A673 (cell line): ENCODE data around the gene CATSPERD. TPM values are rescaled to one million over a fixed set of nuclear protein-coding genes. Genes with fewer than 3 reads are reported as not detected.

Experiments used
- BruUV-seq: library from RNA; stranded (reverse); fragments of 400-500 nt; replicated peaks from 2 replicates; lab custom pipeline; 2021; lab: Mats Ljungman, UMichigan
- CTCF ChIA-PET: fragments of 300-600 bp; sonication (Branson Sonifier 250); formaldehyde crosslinking; loops from one replicate; lab custom pipeline; 2022; ENCODE audit warnings: antibody characterized with exemption; lab: Charles Lee
- POLR2A ChIA-PET: fragments of 300-600 bp; sonication (Branson Sonifier 250); formaldehyde crosslinking; loops from one replicate; lab custom pipeline; 2022; ENCODE audit warnings: antibody characterized with exemption; ENCODE audit not compliant: low non-redundant PET; lab: Charles Lee
- DNase-seq: peaks from one replicate; pipeline ENCODE4 v3.0.0-alpha.2; 2015; ENCODE audit warnings: low spot score
- H3K27ac ChIP-seq: fragments of 200-600 bp; sonication (generic); 2 replicates; pipeline ENCODE4 v1.5.1; 2016; ENCODE audit warnings: mixed run types, low read depth, mild to moderate bottlenecking, mixed read lengths, antibody characterized with exemption, low read length; ENCODE audit not compliant: poor library complexity, severe bottlenecking
- H3K27me3 ChIP-seq: fragments of 200-600 bp; sonication (generic); replicated peaks from 2 replicates; pipeline ENCODE4 v1.6.1; 2017; ENCODE audit warnings: mixed run types, low read depth, mild to moderate bottlenecking, mixed read lengths, antibody characterized with exemption, low read length; ENCODE audit not compliant: insufficient read depth, poor library complexity
- H3K36me3 ChIP-seq: fragments of 200-600 bp; sonication (generic); 2 replicates; pipeline ENCODE4 v1.6.1; 2016; ENCODE audit warnings: mixed run types, mild to moderate bottlenecking, mixed read lengths, antibody characterized with exemption, low read length; ENCODE audit not compliant: insufficient read depth, poor library complexity, severe bottlenecking
- H3K4me1 ChIP-seq: fragments of 200-600 bp; sonication (generic); 2 replicates; pipeline ENCODE4 v1.6.1; 2017; ENCODE audit warnings: mixed run types, mild to moderate bottlenecking, mixed read lengths, antibody characterized with exemption, low read length; ENCODE audit not compliant: insufficient read depth, poor library complexity, severe bottlenecking
- H3K4me3 ChIP-seq: fragments of 200-600 bp; sonication (generic); 2 replicates; pipeline ENCODE4 v1.5.1; 2016; ENCODE audit warnings: low read depth, mixed run types, mild to moderate bottlenecking, mixed read lengths, low read length; ENCODE audit not compliant: poor library complexity, severe bottlenecking
- H3K9me3 ChIP-seq: fragments of 200-600 bp; sonication (generic); 2 replicates; pipeline ENCODE4 v1.6.1; 2016; ENCODE audit warnings: mixed run types, low read depth, mild to moderate bottlenecking, mixed read lengths, antibody characterized with exemption, low read length; ENCODE audit not compliant: poor library complexity, severe bottlenecking
- EZH2 ChIP-seq: fragments of 200-600 bp; sonication (generic); IDR thresholded peaks from 2 replicates; pipeline ENCODE4 v1.6.1; 2017; ENCODE audit warnings: borderline replicate concordance, low read depth, mild to moderate bottlenecking, mixed read lengths, antibody characterized with exemption, low read length; ENCODE audit not compliant: poor library complexity, severe bottlenecking
- intact Hi-C: fragments of 100-400 bp; cut with micrococcal nuclease; formaldehyde crosslinking; loops from one replicate; pipeline ENCODE4 v1.10.0; 2022; ENCODE audit not compliant: unreplicated experiment
- total RNA-seq: library from RNA; stranded (reverse); gene quantifications from 2 replicates; pipeline ENCODE4 v1.2.3, GENCODE V29; 2021
- TF ChIP-seq, protein P1 (sequence below): fragments of 300-800, 200-600 bp; sonication (generic); conservative IDR thresholded peaks from 2 replicates; pipeline ENCODE4 v1.5.1; 2017; ENCODE audit warnings: low read depth, mild to moderate bottlenecking, antibody characterized with exemption, low read length, moderate library complexity, mixed read lengths

Gene CATSPERD
- total RNA-seq, 1 experiment from 2014 or later = not detected

DNA sequence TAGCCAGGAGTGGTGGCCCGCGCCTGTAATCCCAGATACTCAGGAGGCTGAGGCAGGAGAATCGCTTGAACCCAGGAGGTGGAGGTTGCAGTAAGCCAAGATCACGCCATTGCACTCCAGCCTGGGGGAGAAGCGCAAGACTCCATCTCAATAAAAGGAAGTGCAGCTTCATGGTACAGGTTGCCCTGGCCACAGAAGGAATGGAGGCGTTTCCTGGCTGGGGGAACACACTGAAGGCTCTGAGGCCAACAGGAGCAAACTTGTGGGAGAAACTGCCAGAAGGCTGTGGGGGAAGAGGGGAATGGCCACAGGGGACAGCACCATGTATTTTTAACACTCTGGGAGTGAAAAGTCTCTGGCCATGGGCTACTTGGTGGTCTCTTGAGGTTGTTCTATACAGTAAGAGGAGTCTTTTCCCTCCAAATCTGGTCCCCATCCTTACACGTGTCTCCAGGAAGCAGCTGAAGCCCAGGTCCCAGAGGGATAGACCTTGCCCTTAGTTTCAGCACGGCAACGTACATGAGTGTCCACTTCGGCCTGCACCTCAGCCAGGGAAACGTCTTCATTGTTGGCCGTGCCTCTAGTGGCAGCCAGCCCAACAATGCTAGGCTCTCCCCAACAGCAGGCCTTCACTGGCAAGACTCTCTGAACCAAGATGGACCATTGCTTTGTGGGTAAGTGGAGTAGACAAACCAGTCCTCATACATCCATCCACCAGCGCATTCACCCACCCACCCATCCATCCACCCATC, 47.6 kb upstream of the CATSPERD start:
- CTCF ChIA-PET = no interaction called here
- no peaks in the 10 kb centered on the region for H3K27me3 ChIP-seq
- no peak overlapping the region for H3K27ac ChIP-seq
- POLR2A ChIA-PET = no interaction called here
- BruUV-seq = no TSS peak
- no peaks in the 10 kb centered on the region for H3K9me3 ChIP-seq
- TF ChIP-seq EZH2 = no peak
- TF ChIP-seq, protein P1, sequence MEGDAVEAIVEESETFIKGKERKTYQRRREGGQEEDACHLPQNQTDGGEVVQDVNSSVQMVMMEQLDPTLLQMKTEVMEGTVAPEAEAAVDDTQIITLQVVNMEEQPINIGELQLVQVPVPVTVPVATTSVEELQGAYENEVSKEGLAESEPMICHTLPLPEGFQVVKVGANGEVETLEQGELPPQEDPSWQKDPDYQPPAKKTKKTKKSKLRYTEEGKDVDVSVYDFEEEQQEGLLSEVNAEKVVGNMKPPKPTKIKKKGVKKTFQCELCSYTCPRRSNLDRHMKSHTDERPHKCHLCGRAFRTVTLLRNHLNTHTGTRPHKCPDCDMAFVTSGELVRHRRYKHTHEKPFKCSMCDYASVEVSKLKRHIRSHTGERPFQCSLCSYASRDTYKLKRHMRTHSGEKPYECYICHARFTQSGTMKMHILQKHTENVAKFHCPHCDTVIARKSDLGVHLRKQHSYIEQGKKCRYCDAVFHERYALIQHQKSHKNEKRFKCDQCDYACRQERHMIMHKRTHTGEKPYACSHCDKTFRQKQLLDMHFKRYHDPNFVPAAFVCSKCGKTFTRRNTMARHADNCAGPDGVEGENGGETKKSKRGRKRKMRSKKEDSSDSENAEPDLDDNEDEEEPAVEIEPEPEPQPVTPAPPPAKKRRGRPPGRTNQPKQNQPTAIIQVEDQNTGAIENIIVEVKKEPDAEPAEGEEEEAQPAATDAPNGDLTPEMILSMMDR = no peak
- intact Hi-C loops = no loop called here
- H3K36me3 ChIP-seq = peaks cover 25% of the 10 kb centered on the region
- DNase-seq = no peak
- H3K4me3 ChIP-seq = no peak overlapping the region
- no peaks in the 10 kb centered on the region for H3K4me1 ChIP-seq

DNA sequence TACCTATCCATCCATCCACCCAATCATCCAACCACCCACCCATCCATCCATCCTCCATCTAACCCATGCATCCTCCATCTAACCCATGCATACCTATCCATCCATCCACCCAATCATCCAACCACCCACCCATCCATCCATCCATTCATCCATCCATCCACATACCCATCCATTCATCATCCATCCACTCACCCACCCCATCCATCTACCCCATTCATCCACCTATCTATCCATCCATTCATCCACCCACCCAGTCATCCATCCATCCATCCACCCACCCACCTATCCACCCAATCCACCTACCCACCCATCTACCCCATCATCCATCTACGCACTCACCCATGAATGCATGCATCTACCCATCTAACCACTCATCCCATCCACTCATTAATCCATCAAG, 46.7 kb upstream of the CATSPERD start:
- no TSS peak for BruUV-seq
- Histone ChIP-seq H3K27ac (no peak overlapping the region), H3K36me3 (peaks cover 17% of the 10 kb centered on the region), H3K9me3 (no peaks in the 10 kb centered on the region), H3K4me3 (no peak overlapping the region), H3K4me1 (no peaks in the 10 kb centered on the region), H3K27me3 (no peaks in the 10 kb centered on the region)
- no peak for TF ChIP-seq EZH2
- TF ChIP-seq, protein P1 = no peak
- CTCF ChIA-PET = no interaction called here
- POLR2A ChIA-PET = no interaction called here
- no peak for DNase-seq
- intact Hi-C loops = no loop called here

DNA sequence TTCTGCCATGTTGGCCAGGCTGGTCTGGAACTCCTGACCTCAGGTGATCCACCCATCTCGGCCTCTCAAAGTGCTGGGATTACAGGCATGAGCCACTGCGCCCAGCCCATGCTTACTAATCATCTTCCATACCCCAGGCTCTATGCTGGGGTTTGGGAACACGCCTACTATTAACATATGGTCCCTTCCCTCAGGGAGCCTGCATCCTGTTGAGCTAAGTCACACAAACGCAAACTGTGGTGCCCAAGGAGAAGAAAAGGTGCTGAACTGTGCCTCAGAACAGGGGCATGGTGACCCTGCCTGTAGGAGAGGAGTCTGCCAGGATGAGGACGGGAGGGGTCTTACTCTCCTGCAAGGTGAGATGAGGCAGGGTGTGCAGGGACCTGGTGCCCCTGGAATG, 45.7 kb upstream of the CATSPERD start:
- intact Hi-C loops = no loop called here
- no TSS peak for BruUV-seq
- DNase-seq = no peak
- no peaks in the 10 kb centered on the region for H3K27me3 ChIP-seq
- TF ChIP-seq, protein P1 = no peak
- TF ChIP-seq EZH2 = no peak
- ChIA-PET POLR2A (no interaction called here), CTCF (no interaction called here)
- H3K9me3 ChIP-seq = no peaks in the 10 kb centered on the region
- H3K27ac ChIP-seq = no peak overlapping the region
- H3K36me3 ChIP-seq = peaks cover 8% of the 10 kb centered on the region
- no peaks in the 10 kb centered on the region for H3K4me1 ChIP-seq
- H3K4me3 ChIP-seq = no peak overlapping the region
